ENCODE results near the gene CALCOCO1.

The CALCOCO1 gene

GRCh38 chr12:53660041-53660440 lies 67.2 kb downstream of the CALCOCO1 start:
- DNase-seq (ENCODE audit: low read depth) = no peak

DNA sequence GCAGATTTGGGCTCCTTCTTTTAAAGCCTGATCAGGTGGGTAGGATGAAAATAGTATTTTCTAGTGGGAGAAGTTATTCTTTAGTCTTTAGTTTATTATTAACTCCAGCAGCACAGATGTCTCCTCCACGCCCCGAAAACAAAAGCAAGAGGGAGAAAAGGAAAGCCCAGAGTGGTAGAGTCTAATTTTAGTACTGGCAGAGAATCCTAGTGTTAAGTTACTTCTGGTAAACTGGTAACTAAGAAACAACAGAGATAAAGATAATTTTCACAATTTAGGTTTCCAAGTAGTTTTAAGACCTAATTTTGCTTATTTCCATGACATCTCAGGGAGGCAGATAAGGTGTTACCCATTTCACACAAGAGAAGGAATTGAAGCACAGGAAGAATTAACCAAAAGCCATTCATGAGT lies 67.7 kb downstream of the CALCOCO1 start:
- no peak for DNase-seq (ENCODE audit: low read depth)

- no peak for DNase-seq (ENCODE audit: low read depth)
Measured at GRCh38 chr12:53659011-53659551, 68.2 kb downstream of the CALCOCO1 start.
